Endothelial cell of umbilical vein (primary cell): ENCODE results near the gene NUBPL. TPM values are rescaled to one million over a fixed set of nuclear protein-coding genes. Genes with fewer than 3 reads are reported as not detected.

Experiments
- BruUV-seq: library from RNA; stranded (reverse); fragments of 400-500 nt; replicated peaks from 2 replicates; lab custom pipeline; 2021; lab: Mats Ljungman, UMichigan
- CTCF ChIA-PET: fragments of 300-600, 350-600 bp; sonication (Branson Sonifier 250); formaldehyde crosslinking; loops from one replicate; lab custom pipeline; 2021; ENCODE audit warnings: antibody characterized with exemption, inconsistent platforms; lab: Charles Lee
- POLR2A ChIA-PET: fragments of 300-600, 350-600 bp; sonication (Branson Sonifier 250); formaldehyde crosslinking; loops from one replicate; lab custom pipeline; 2021; ENCODE audit warnings: antibody characterized with exemption, inconsistent platforms; lab: Charles Lee
- DNase-seq: peaks from one replicate; pipeline ENCODE4 v3.0.0-alpha.2; 2011; ENCODE audit warnings: low read depth, low spot score
- FAIRE-seq: peaks from 2 replicates; lab custom pipeline; 2011; peaks lifted over from hg19 to GRCh38; lab: Jason Lieb, UNC
- H2AFZ ChIP-seq: 2 replicates; pipeline ENCODE4 v1.6.0; 2012; ENCODE audit warnings: low read depth, low read length, control low read depth, inconsistent platforms
- H3K27ac ChIP-seq: 2 replicates; pipeline ENCODE4 v1.5.1; 2011; ENCODE audit warnings: low read depth, mild to moderate bottlenecking, control low read depth, low read length, moderate library complexity; ENCODE audit not compliant: insufficient read depth
- H3K27me3 ChIP-seq, 2 experiments: 2 replicates each; pipeline versions ENCODE4 v1.6.0 to v1.6.1; 2011; ENCODE audit warnings: low read length in 2 of 2, mixed read lengths in 1 of 2; ENCODE audit not compliant: control insufficient read depth in 2 of 2, insufficient read depth in 2 of 2
- H3K36me3 ChIP-seq, 2 experiments: 2 replicates in 1 of 2; 3 replicates in 1 of 2; pipeline ENCODE4 v1.5.1; 2011; ENCODE audit warnings: low read length in 2 of 2, mild to moderate bottlenecking in 1 of 2, moderate library complexity in 1 of 2; ENCODE audit not compliant: control insufficient read depth in 2 of 2, insufficient read depth in 2 of 2; ENCODE audit errors: extremely low read depth in 1 of 2
- H3K4me1 ChIP-seq: 3 replicates; pipeline ENCODE4 v1.5.1; 2011; ENCODE audit warnings: mild to moderate bottlenecking, low read length; ENCODE audit not compliant: control insufficient read depth, insufficient read depth; ENCODE audit errors: extremely low read depth
- H3K4me2 ChIP-seq: 2 replicates; pipeline ENCODE4 v1.6.1; 2011; ENCODE audit warnings: low read length, control low read depth, mixed read lengths; ENCODE audit not compliant: insufficient read depth
- H3K4me3 ChIP-seq, 3 experiments: fragments of 200-600 bp in 1 of 3; sonication (generic), shearing (Covaris generic) in 1 of 3; replicated peaks in 1 of 3; 2 replicates each; pipeline ENCODE4 v1.5.1; 2011 to 2016; ENCODE audit warnings: control low read depth in 3 of 3, low read length in 3 of 3, mild to moderate bottlenecking in 2 of 3, inconsistent platforms in 1 of 3, low read depth in 1 of 3, moderate library complexity in 1 of 3; ENCODE audit not compliant: insufficient read depth in 1 of 3
- H3K79me2 ChIP-seq: 2 replicates; pipeline ENCODE4 v1.6.0; 2012; ENCODE audit warnings: low read length, inconsistent platforms; ENCODE audit not compliant: control insufficient read depth, insufficient read depth
- H3K9ac ChIP-seq: replicated peaks from 2 replicates; pipeline ENCODE3; 2011; ENCODE audit warnings: low read length, control low read depth; ENCODE audit not compliant: insufficient read depth; ENCODE audit errors: extremely low read depth
- H3K9me1 ChIP-seq: replicated peaks from 3 replicates; pipeline ENCODE4 v1.6.0; 2011; ENCODE audit warnings: mild to moderate bottlenecking, low read length; ENCODE audit not compliant: control insufficient read depth, insufficient read depth; ENCODE audit errors: extremely low read depth
- H3K9me3 ChIP-seq: replicated peaks from 2 replicates; pipeline ENCODE4 v1.5.1; 2012; ENCODE audit warnings: low read length, inconsistent platforms; ENCODE audit not compliant: control insufficient read depth, insufficient read depth
- H4K20me1 ChIP-seq: replicated peaks from 2 replicates; pipeline ENCODE3; 2011; ENCODE audit warnings: mild to moderate bottlenecking, low read length; ENCODE audit not compliant: control insufficient read depth, insufficient read depth; ENCODE audit errors: extremely low read depth
- CTCF ChIP-seq, 2 donors: IDR thresholded peaks; 1 replicate in 1 of 2; 2 replicates in 1 of 2; pipeline ENCODE4 v1.5.1; 2011; ENCODE audit warnings: low read length in 2 of 2, mild to moderate bottlenecking in 2 of 2, moderate library complexity in 2 of 2, control low read depth in 1 of 2, inconsistent platforms in 1 of 2, low read depth in 1 of 2; ENCODE audit not compliant: insufficient read depth in 1 of 2; ENCODE audit errors: extremely low read depth in 1 of 2
- EZH2 ChIP-seq: IDR thresholded peaks from 2 replicates; pipeline ENCODE4 v1.6.1; 2012; ENCODE audit warnings: borderline replicate concordance, low read depth, mild to moderate bottlenecking, moderate library complexity, low read length, inconsistent platforms; ENCODE audit not compliant: severe bottlenecking
- FOS ChIP-seq: IDR thresholded peaks from 2 replicates; pipeline ENCODE4 v1.6.1; 2011; ENCODE audit warnings: mild to moderate bottlenecking, low read length, moderate library complexity, borderline replicate concordance; ENCODE audit not compliant: insufficient read depth
- GATA2 ChIP-seq: IDR thresholded peaks from 2 replicates; pipeline ENCODE4 v1.7.0; 2011; ENCODE audit warnings: low read depth, mild to moderate bottlenecking, moderate library complexity, mixed read lengths, low read length; ENCODE audit not compliant: insufficient read length, insufficient read depth
- JUN ChIP-seq: IDR thresholded peaks from 2 replicates; pipeline ENCODE4 v1.6.1; 2011; ENCODE audit warnings: borderline replicate concordance, low read depth; ENCODE audit not compliant: insufficient read length, insufficient read depth
- MAX ChIP-seq: IDR thresholded peaks from 2 replicates; pipeline ENCODE4 v1.6.1; 2011; ENCODE audit not compliant: insufficient read depth, insufficient read length
- MYC ChIP-seq: IDR thresholded peaks from one replicate; pipeline ENCODE4 v1.6.1; 2011; ENCODE audit warnings: mild to moderate bottlenecking, low read depth, low read length
- POLR2A ChIP-seq: IDR thresholded peaks from 2 replicates; pipeline ENCODE4 v1.6.1; 2012; ENCODE audit warnings: low read depth, mild to moderate bottlenecking, control low read depth, low read length
- POLR2AphosphoS5 ChIP-seq: IDR thresholded peaks from 2 replicates; pipeline ENCODE4 v1.6.1; 2012; ENCODE audit warnings: low read depth, mild to moderate bottlenecking, control low read depth, low read length, moderate library complexity; ENCODE audit not compliant: insufficient read depth
- dilution Hi-C: fragments of 300-500 bp; cut with MboI; formaldehyde crosslinking; loops from one replicate; pipeline ENCODE4 v1.15.0; 2019; ENCODE audit warnings: low sequenced_read_pairs; ENCODE audit not compliant: extremely low pct_ligation_motif_present
- intact Hi-C: fragments of 100-400 bp; cut with micrococcal nuclease; formaldehyde crosslinking; loops from one replicate; pipeline ENCODE4 v1.10.0; 2022
- polyA plus RNA-seq, 4 experiments: library from polyadenylated mRNA; depleted of rRNA in 3 of 4; stranded (reverse) in 3 of 4; unstranded in 1 of 4; fragments of >200 nt; gene quantifications; 2 replicates each; pipeline versions ENCODE4 v1.2.1 to v1.2.3, GENCODE V29; 2011 to 2012; ENCODE audit warnings: missing spikeins in 1 of 4
- total RNA-seq: library from RNA; stranded (reverse); gene quantifications from 2 replicates; pipeline ENCODE4 v1.2.3, GENCODE V29; 2021

The NUBPL gene
- total and polyA plus RNA-seq, 2 donors (not counting 3 experiments of a cell fraction or from before 2014, with no cell fraction given): 2.1 to 12.3 TPM

DNA sequence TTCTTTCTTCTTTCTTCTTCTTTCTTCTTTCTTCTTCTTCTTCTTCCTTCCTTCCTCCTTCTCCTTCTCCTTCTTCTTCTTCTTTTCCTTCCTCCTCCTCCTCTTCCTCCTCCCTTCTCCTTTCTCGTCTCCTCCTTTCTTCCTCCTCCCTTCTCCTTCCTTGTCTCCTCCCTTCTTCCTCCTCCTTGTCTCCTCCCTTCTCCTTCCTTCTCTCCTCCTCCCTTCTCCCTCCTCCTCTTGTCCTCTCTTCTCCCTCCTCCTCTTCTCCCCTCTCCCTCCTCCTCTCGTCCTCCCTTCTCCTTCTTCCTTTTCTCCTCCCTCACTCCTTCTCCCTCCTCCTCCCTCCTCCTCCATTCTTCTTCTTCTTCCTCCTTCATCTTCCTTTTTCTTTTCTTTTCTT, 44.5 kb downstream of the NUBPL start:
- Histone ChIP-seq H3K79me2 (no peaks in the 10 kb centered on the region), H3K4me3 (no peak overlapping the region), H3K4me2 (no peak overlapping the region), H3K9me3 (no peaks in the 10 kb centered on the region), H3K9ac (no peak overlapping the region), H3K27ac (no peak overlapping the region), H3K36me3 (no peaks in the 10 kb centered on the region), H4K20me1 (no peaks in the 10 kb centered on the region), H3K4me1 (no peaks in the 10 kb centered on the region), H3K27me3 (no peaks in the 10 kb centered on the region), H2AFZ (no peak overlapping the region), H3K9me1 (no peaks in the 10 kb centered on the region)
- no peak for TF ChIP-seq JUN
- no peak for TF ChIP-seq GATA2
- no peak for TF ChIP-seq POLR2A
- no peak for TF ChIP-seq CTCF (IDR thresholded peaks at IDR 0.05; ENCODE audit: extremely low read depth in 1 of 2, insufficient read depth in 1 of 2, low read depth in 1 of 2, low read length in 2 of 2)
- no peak for TF ChIP-seq MAX
- no peak for TF ChIP-seq FOS
- TF ChIP-seq EZH2: no peak
- no peak for TF ChIP-seq POLR2AphosphoS5
- no peak for TF ChIP-seq MYC
- intact Hi-C loops: no loop called here
- no TSS peak for BruUV-seq
- ChIA-PET CTCF (interaction anchor here (0.9 kb wide), 1 partner anchor 95 kb away, joined by 3 read pairs; no protein-coding TSS in a partner anchor), POLR2A (no interaction called here)
- dilution Hi-C loops: no loop called here
- DNase-seq (no peak), FAIRE-seq (no peak)
